HEK293T (cell line): ENCODE measurements around the gene MAPK8IP1.

Experiments
- CTCF ChIA-PET: fragments of 350-600 bp; formaldehyde crosslinking; extraction: SDS; loops from one replicate; lab custom pipeline; 2021; ENCODE audit warnings: antibody characterized with exemption, inconsistent platforms; lab: Yijun Ruan, JAX
- POLR2A ChIA-PET: fragments of 350-600 bp; formaldehyde crosslinking; extraction: SDS; loops from one replicate; lab custom pipeline; 2020; ENCODE audit warnings: antibody characterized with exemption, inconsistent platforms; lab: Yijun Ruan, JAX
- DNase-seq: peaks from one replicate; pipeline ENCODE4 v3.0.0; 2012; ENCODE audit warnings: mixed read lengths; ENCODE audit errors: extremely low spot score
- ARNT ChIP-seq: fragments of 450-650 bp; IDR thresholded peaks from 2 replicates; pipeline ENCODE4 v1.6.1; 2017; ENCODE audit warnings: mild to moderate bottlenecking
- BHLHE40 ChIP-seq: fragments of 450-650 bp; IDR thresholded peaks from 2 replicates; pipeline ENCODE4 v1.6.1; 2016; ENCODE audit warnings: mild to moderate bottlenecking, moderate library complexity, borderline replicate concordance
- CTBP1 ChIP-seq: fragments of 450-650 bp; IDR thresholded peaks from 2 replicates; pipeline ENCODE4 v1.6.1; 2016; ENCODE audit warnings: borderline replicate concordance
- ELF4 ChIP-seq: fragments of 450-650 bp; IDR thresholded peaks from 2 replicates; pipeline ENCODE4 v1.6.1; 2017; ENCODE audit warnings: antibody characterized with exemption
- FOXA1 ChIP-seq: fragments of 450-650 bp; IDR thresholded peaks from 2 replicates; pipeline ENCODE4 v1.6.1; 2016; ENCODE audit warnings: mild to moderate bottlenecking
- FOXK2 ChIP-seq: fragments of 450-650 bp; IDR thresholded peaks from 2 replicates; pipeline ENCODE4 v1.6.1; 2016; ENCODE audit warnings: mild to moderate bottlenecking
- FOXM1 ChIP-seq: fragments of 450-650 bp; IDR thresholded peaks from 2 replicates; pipeline ENCODE4 v1.6.1; 2017; ENCODE audit warnings: mild to moderate bottlenecking, borderline replicate concordance
- HDGF ChIP-seq: fragments of 450-650 bp; IDR thresholded peaks from 2 replicates; pipeline ENCODE4 v1.6.1; 2017; ENCODE audit warnings: antibody characterized with exemption, borderline replicate concordance
- L3MBTL2 ChIP-seq: fragments of 450-650 bp; conservative IDR thresholded peaks from 2 replicates; pipeline ENCODE4 v1.6.1; 2016; ENCODE audit warnings: mild to moderate bottlenecking
- LEF1 ChIP-seq: fragments of 450-650 bp; IDR thresholded peaks from 2 replicates; pipeline ENCODE4 v1.6.1; 2017; ENCODE audit warnings: mild to moderate bottlenecking, borderline replicate concordance
- NFRKB ChIP-seq: fragments of 450-650 bp; IDR thresholded peaks from 2 replicates; pipeline ENCODE4 v1.6.1; 2016; ENCODE audit warnings: mild to moderate bottlenecking, moderate library complexity
- SP1 ChIP-seq: fragments of 450-650 bp; IDR thresholded peaks from 2 replicates; pipeline ENCODE4 v1.6.1; 2017
- SUZ12 ChIP-seq: fragments of 450-650 bp; IDR thresholded peaks from 2 replicates; pipeline ENCODE4 v1.6.1; 2016; ENCODE audit warnings: mild to moderate bottlenecking
- TARDBP ChIP-seq: fragments of 450-650 bp; IDR thresholded peaks from 2 replicates; pipeline ENCODE4 v1.6.1; 2016
- ZNF384 ChIP-seq: fragments of 450-650 bp; IDR thresholded peaks from 2 replicates; pipeline ENCODE4 v1.6.1; 2016
- TF ChIP-seq, protein P1 (sequence below): fragments of 450-650 bp; IDR thresholded peaks from 2 replicates; pipeline ENCODE4 v1.6.1; 2016

Gene MAPK8IP1

DNA sequence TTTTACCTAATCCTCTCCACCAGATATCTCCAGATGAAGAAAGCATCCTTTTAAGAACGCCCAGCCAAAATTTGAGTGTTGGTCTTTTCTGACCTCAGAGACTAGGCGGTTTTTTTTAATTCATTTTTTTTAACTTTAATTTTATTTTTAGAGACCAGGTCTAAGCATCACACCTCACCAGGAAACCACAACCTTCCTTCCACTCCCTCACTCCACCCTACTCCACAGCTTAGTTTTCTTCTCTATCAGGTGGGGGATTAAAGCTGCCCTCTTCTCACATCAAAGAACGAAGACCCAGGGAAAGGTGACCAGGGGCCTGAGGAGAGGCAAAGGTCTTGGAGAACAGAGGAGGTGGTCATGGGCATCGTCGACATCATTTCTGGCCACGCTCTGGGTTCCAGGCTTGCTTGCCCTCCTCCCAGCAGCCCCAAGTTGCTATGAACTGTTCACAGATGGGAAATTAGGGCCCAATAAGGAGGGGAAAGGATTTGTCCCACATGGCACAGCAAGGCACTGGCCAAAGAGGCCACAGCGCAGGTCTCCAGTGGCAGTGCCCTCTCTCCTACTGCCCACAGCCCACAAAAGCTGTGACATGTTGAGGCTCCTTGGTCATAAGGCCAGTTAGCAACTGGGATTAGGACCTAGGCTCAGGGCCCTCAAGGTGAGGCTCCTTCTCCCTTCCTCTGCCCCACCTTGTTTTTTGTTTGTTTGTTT is 33.7 kb downstream of the MAPK8IP1 start:
- POLR2A ChIA-PET = interaction anchor here (1.3 kb wide), 1 partner anchor 8 kb away, joined by 7 read pairs; no protein-coding TSS in a partner anchor
- no peak for DNase-seq
- CTCF ChIA-PET = no interaction called here

GRCh38 chr11:45919806-45920530 is 34.5 kb downstream of the MAPK8IP1 start:
- no peak for TF ChIP-seq SP1
- no peak for TF ChIP-seq FOXK2
- TF ChIP-seq ELF4 = no peak
- no peak for TF ChIP-seq FOXA1
- no peak for TF ChIP-seq NFRKB
- TF ChIP-seq, protein P1, sequence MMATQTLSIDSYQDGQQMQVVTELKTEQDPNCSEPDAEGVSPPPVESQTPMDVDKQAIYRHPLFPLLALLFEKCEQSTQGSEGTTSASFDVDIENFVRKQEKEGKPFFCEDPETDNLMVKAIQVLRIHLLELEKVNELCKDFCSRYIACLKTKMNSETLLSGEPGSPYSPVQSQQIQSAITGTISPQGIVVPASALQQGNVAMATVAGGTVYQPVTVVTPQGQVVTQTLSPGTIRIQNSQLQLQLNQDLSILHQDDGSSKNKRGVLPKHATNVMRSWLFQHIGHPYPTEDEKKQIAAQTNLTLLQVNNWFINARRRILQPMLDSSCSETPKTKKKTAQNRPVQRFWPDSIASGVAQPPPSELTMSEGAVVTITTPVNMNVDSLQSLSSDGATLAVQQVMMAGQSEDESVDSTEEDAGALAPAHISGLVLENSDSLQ = no peak
- TF ChIP-seq ZNF384 = no peak
- no peak for TF ChIP-seq ARNT
- CTCF ChIA-PET = no interaction called here
- no peak for DNase-seq
- POLR2A ChIA-PET = no interaction called here

More for the DNA sequence above, 33.7 kb downstream of the MAPK8IP1 start:
- TF ChIP-seq FOXK2 (no peak), L3MBTL2 (no peak), ZNF384 (no peak), FOXM1 (no peak), SUZ12 (no peak)

DNA sequence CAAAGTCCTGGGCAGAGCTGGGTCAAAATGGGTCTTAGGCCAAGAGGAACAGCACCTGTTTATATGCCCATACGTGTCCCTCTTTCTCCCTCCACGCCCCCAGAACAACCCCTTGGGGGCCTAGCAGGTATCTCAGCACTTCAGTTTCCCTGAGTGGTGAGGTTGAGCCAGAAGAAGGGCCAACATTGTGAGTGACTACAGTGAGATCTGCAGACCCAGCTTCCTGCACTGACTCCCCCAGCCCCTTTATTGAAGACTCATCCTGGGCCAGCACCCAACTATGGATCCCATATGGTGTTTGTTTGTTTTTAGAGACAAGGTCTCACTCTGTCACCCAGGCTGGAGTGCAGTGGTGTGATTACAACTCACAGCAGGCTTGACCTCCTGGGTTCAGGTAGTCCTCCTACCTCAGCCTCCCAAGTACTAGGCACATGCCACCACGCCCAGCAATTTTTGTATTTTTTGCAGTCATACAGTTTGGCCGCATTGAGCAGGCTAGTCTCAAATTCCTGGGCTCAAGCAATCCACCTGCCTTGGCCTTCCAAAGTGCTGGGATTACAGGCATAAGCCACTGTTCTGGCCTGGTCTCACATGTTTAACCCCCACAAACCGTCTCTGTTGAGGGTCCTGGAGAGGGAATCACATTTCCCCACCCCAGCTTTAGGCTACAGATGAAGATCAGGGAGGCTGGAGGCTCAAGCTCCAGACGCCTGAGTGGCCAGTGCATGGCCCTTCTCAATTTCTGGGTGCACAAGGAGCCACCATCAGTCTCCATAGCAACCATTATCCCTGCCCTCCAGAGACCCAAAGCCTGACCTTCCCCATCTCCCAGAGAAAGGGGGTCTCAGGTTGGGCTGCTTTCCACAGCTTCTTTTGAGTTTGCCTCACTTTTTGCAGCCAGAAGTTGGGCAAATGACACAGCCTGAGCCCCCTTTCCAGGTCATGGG is 35.4 kb downstream of the MAPK8IP1 start:
- TF ChIP-seq ZNF384 (no peak), SP1 (no peak), TARDBP (no peak), FOXM1 (no peak), HDGF (no peak), ARNT (no peak), FOXK2 (no peak), BHLHE40 (no peak), LEF1 (no peak)
- TF ChIP-seq, protein P1 = no peak
- CTCF ChIA-PET = no interaction called here
- POLR2A ChIA-PET = no interaction called here
- DNase-seq = no peak

DNA sequence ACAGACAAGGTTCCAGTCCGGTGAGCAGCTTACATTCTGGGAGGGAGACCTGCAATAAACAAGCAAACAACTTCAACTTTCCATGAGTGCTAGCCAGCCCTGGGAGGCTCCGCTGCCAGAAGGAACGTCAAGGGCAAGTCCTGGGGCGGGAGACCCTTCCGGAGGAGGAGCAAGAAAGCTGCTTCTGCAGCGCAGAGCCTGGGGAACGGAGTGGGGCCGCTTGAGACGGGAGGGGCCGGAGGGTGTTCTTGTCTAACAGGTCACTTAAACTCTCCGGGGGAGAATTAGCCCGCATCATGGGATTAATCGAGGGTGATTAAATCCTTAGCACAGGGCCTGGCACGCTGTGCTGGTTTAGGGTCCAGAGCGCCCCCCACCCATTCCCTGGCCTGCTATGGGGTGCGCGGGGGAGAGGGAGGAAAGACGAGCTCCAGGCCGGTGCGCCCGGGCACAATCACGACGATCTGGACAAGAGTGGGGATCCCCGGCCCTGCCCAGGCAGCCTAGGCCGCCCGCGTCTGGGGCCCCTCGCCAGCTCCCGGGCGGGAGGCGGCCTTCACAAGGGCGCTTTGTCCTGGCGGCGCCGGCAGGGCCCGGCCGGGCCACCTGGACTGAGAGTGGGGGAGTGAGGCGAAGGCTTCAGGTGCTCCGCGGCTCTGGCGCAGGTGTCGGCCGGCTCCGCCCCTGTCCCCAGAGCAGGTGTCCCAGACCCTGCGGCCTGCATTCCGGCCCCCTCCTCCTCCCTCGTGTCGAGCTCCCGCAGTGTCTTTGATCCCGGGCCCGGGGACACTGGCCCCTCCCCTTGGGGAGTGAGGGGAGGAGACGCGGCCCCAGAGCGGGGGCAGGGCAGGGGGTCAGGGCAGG is 36.3 kb downstream of the MAPK8IP1 start:
- no peak for DNase-seq
- CTCF ChIA-PET = interaction anchor here (1.5 kb wide), 1 partner anchor 150 kb away, joined by 5 read pairs; no protein-coding TSS in a partner anchor
- TF ChIP-seq ELF4 = no peak
- TF ChIP-seq TARDBP = no peak
- TF ChIP-seq FOXA1 = no peak
- no peak for TF ChIP-seq BHLHE40
- TF ChIP-seq SP1 = no peak
- no peak for TF ChIP-seq CTBP1
- TF ChIP-seq LEF1 = no peak
- no peak for TF ChIP-seq FOXM1
- TF ChIP-seq ARNT = no peak
- TF ChIP-seq SUZ12 = no peak
- TF ChIP-seq HDGF = no peak
- TF ChIP-seq FOXK2 = no peak
- no peak for TF ChIP-seq NFRKB
- POLR2A ChIA-PET = interaction anchor here (0.5 to 1.3 kb wide), 4 partner anchors 44 to 246 kb away, joined by 3 to 4 read pairs (median 3); no protein-coding TSS in a partner anchor

DNA sequence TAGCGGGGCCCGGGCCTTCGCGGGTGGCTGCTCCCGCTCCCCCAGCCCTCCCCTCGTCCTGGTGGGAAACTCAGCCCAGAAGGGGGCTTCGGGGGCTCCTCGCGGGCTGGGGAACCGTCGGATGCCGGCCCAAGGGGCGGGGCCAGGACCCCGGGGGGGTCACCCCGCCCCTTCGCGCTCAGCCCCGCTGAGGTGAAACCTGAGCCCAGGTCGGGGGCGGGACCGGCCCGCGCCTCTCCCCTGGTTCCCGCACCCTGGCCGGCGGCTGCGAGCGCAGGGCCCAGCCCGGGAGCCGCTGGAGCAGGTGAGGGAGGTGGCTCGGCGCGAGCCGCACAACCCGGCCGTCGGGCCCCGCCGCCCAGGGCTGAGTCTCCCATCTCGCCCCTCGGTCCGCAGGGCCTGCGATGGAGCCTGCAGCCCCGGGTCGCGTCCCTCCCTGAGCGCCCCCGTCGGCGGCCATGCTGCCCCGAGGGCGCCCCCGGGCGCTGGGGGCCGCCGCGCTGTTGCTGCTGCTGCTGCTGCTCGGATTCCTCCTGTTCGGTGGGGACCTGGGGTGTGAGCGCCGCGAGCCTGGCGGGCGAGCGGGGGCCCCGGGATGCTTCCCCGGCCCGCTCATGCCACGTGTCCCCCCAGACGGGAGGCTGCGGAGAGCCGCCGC is 37.1 kb downstream of the MAPK8IP1 start, which contains the start of gene LARGE2:
TSS of gene LARGE2 (plus strand) at position 232 of the 658 bp plus-strand sequence. CDS start at position 459, 227 bp downstream.
- peak; percentile 72 for DNase-seq
- ChIA-PET CTCF (interaction anchor here (0.8 to 1.5 kb wide), 2 partner anchors 84 to 151 kb away, joined by 3 to 5 read pairs; no protein-coding TSS in a partner anchor), POLR2A (interaction anchor here (0.5 to 1.3 kb wide), 3 partner anchors 43 to 245 kb away, joined by 3 to 4 read pairs (median 3); no protein-coding TSS in a partner anchor)
- TF ChIP-seq LEF1 = no peak
